Vagina (tissue), 2 donors: Measurements from ENCODE around the gene SMARCAL1. TPM values are rescaled to one million over a fixed set of nuclear protein-coding genes. Genes with fewer than 3 reads are reported as not detected.

Experiments used
- DNase-seq, 2 donors: peaks; one replicate each; pipeline ENCODE4 v3.0.0-alpha.2; 2017; ENCODE audit errors: extremely low spot score in 2 of 2
- H3K27ac ChIP-seq: fragments of 200-600 bp; sonication (generic); one replicate; pipeline ENCODE4 v1.5.1; 2019
- H3K27me3 ChIP-seq: fragments of 200-600 bp; sonication (generic); one replicate; pipeline ENCODE4 v1.5.1; 2019
- H3K36me3 ChIP-seq, 2 donors: fragments of 200-600 bp; sonication (generic); one replicate each; pipeline ENCODE4 v1.5.1; 2017 to 2019
- H3K4me1 ChIP-seq: fragments of 200-600 bp; sonication (generic); one replicate; pipeline ENCODE4 v1.5.1; 2019
- H3K4me3 ChIP-seq, 2 donors: fragments of 200-600 bp; sonication (generic); 1 replicate in 1 of 2; 2 replicates in 1 of 2; pipeline ENCODE4 v1.5.1; 2016 to 2019
- H3K9me3 ChIP-seq: fragments of 200-600 bp; sonication (generic); one replicate; pipeline ENCODE4 v1.5.1; 2019
- CTCF ChIP-seq, 3 experiments: fragments of 450-650 bp in 2 of 3; fragments of 200-600 bp in 1 of 3; sonication (generic) in 1 of 3; IDR thresholded peaks; one replicate each; pipeline ENCODE4 v1.5.1; 2017 to 2019; ENCODE audit warnings: antibody characterized with exemption in 3 of 3, mild to moderate bottlenecking in 2 of 3, moderate library complexity in 2 of 3
- POLR2A ChIP-seq, 2 donors: fragments of 450-650 bp; IDR thresholded peaks; one replicate each; pipeline ENCODE4 v1.6.1; 2017; ENCODE audit warnings: antibody characterized with exemption in 2 of 2, mild to moderate bottlenecking in 2 of 2, moderate library complexity in 2 of 2
- POLR2AphosphoS5 ChIP-seq, 2 donors: sonication (generic); formaldehyde crosslinking; IDR thresholded peaks; one replicate each; pipeline ENCODE4 v1.9.0; 2017; ENCODE audit warnings: antibody characterized with exemption in 2 of 2, mild to moderate bottlenecking in 2 of 2, low read depth in 1 of 2; ENCODE audit not compliant: insufficient read depth in 1 of 2
- intact Hi-C: fragments of 100-400 bp; cut with DNase I; formaldehyde crosslinking; loops from one replicate; pipeline ENCODE4 v1.15.1; 2023
- total RNA-seq: library from RNA; depleted of rRNA; stranded (reverse); fragments of >200 nt; gene quantifications from one replicate; pipeline ENCODE4 v1.2.3, GENCODE V29; 2016

Gene SMARCAL1
- total RNA-seq, 1 donor from 2014 or later, result 36.1 TPM

DNA sequence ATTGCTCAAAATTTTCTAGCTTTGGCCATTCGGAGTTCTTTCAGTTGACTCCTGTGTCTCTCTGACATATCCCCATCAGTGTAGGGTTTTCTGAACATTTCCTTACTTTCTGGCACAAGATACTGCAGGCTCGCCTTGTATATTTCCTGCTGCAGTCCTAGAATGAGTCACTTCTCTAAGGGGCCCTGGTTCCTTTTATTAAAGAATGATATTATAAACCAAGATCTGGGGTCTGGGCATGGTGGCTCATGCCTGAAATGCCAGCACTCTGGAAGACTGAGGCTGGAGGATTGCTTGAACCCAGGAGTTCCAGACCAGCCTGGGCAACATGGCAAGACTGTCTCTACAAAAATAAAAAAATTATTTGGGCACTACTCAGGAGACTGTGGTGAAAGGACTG is 83.4 kb downstream of the SMARCAL1 start:
- peaks cover 0 to 7% of the 10 kb centered on the region in 2 donors for H3K36me3 ChIP-seq
- no peak for DNase-seq
- intact Hi-C loops, result no loop called here

DNA sequence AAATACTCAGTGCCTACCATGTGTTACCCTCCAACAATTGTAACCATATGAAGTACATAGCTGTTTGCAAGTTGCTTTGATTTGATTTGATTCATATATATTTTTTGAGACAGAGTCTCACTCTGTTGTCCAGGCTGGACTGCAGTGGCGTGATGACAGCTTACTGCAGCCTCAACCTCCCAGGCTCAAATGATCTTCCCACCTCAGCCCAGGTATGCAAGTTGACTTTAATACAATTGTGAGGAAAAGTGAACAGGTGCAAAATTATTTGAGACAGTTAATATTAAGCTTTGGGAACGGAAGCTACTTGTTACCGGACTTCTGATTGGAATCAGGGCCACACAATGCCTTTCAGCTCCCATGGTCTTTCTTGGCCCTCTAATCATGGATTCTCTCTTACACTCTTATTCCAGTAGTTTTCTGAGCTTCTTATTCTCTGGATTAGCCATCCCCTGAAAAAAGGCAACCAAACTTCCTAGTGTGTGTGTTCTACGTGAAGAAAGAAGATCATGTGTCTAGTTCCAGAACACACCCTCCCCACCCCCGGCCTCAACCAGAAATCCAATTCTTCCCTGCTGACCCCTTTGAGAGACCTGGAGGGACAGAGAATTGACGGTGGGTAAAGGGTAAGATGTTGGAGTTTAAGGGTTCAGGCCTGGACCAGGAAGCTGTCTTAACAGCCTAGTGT is 85.2 kb downstream of the SMARCAL1 start:
- Histone ChIP-seq H3K36me3 (peaks cover 0 to 26% of the 10 kb centered on the region in 2 donors), H3K4me3 (peak overlapping the region; percentile 52 to 91), H3K27me3 (no peaks in the 10 kb centered on the region), H3K27ac (no peak overlapping the region), H3K9me3 (no peaks in the 10 kb centered on the region), H3K4me1 (peaks cover 44% of the 10 kb centered on the region)
- DNase-seq, result no peak
- intact Hi-C loops, result no loop called here
- TF ChIP-seq POLR2A (IDR thresholded peaks at IDR 0.05) (no peak), CTCF (IDR thresholded peaks at IDR 0.05) (no peak), POLR2AphosphoS5 (IDR thresholded peaks at IDR 0.05; ENCODE audit: insufficient read depth in 1 of 2, low read depth in 1 of 2) (no peak)

More for the DNA sequence above, 83.4 kb downstream of the SMARCAL1 start:
- H3K4me3 ChIP-seq, result no peak overlapping the region
- no peak for TF ChIP-seq CTCF (IDR thresholded peaks at IDR 0.05)
- TF ChIP-seq POLR2AphosphoS5 (IDR thresholded peaks at IDR 0.05; ENCODE audit: insufficient read depth in 1 of 2, low read depth in 1 of 2), result no peak
- TF ChIP-seq POLR2A (IDR thresholded peaks at IDR 0.05), result no peak
- H3K9me3 ChIP-seq, result no peaks in the 10 kb centered on the region
- peaks cover 25% of the 10 kb centered on the region for H3K4me1 ChIP-seq
- H3K27me3 ChIP-seq, result no peaks in the 10 kb centered on the region
- no peak overlapping the region for H3K27ac ChIP-seq

DNA sequence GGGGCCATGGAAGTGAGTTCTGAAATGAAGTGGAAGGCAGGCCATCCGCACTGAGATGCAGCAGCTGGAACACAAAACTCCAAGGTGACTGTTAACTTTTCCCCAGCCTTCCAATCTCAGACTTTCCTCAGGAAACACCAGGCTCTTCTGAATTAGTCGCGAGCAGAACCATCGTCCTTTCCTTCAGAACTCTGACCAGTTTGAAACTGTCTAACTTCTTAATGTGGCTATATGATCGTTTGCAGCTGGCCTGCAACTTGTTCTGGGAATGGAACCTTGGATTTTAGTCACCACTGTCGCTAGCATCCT is 85.7 kb downstream of the SMARCAL1 start:
- Histone ChIP-seq H3K27ac (peak overlapping the region; percentile 86), H3K9me3 (no peaks in the 10 kb centered on the region), H3K4me3 (peak overlapping the region; percentile 52 to 91), H3K4me1 (peaks cover 48% of the 10 kb centered on the region), H3K36me3 (peaks cover 0 to 31% of the 10 kb centered on the region in 2 donors), H3K27me3 (no peaks in the 10 kb centered on the region)
- intact Hi-C loops, result no loop called here
- no peak for DNase-seq
- TF ChIP-seq CTCF (IDR thresholded peaks at IDR 0.05) (no peak), POLR2A (IDR thresholded peaks at IDR 0.05) (no peak), POLR2AphosphoS5 (IDR thresholded peaks at IDR 0.05; ENCODE audit: insufficient read depth in 1 of 2, low read depth in 1 of 2) (no peak)

DNA sequence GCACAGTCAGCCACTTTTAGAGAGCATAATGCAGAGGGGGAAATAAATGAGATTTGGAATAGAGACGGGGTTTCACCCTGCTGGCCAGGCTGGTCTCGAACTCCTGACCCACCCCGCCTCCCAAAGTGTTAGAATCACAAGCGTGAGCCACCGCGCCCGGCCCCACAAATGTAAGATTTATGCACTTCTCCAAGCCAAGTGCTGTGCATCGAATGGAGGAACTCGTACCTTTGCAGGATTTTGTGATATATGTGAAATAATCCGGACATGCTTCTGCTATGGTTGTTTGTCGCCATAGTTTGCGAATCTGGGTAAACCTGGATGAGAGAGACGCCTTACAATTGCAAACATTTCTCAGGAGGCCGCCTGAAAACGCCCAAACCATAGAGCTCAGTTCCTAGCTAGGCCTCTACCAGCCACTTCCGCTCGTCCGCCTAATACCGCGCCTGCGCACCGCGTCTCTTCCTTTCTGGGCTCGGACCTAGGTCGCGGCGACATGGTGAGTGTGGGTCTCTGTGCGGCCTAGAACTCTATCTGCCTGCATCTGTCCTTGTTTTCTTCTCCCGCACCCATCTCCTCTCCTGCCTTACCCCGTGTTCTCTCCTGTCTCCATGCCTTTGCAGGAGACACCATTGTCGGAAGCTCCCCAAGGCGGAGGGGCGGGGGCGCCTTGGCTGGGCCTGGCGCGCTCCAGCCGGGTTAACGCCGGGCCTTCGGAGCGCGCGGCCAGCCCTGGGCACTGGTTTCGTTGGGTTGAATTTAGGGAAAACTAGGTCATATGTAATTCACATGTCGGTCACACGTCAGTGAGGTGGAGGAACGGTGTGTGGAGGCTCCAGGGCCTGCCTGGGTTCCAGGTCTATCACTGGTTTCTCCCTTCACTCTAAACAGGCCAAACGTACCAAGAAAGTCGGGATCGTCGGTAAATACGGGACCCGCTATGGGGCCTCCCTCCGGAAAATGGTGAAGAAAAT is 86.4 kb downstream of the SMARCAL1 start, which contains the start of gene RPL37A:
Gene RPL37A, plus strand, starts transcription at position 466 of the 974 bp plus-strand sequence. Its CDS starts 31 bp downstream, at position 497.
- peaks cover 48% of the 10 kb centered on the region for H3K4me1 ChIP-seq
- TF ChIP-seq POLR2AphosphoS5 (IDR thresholded peaks at IDR 0.05; ENCODE audit: insufficient read depth in 1 of 2, low read depth in 1 of 2) (peak; percentile 94 to 99), POLR2A (IDR thresholded peaks at IDR 0.05) (peak in 1 of 2 donors; percentile 83), CTCF (IDR thresholded peaks at IDR 0.05) (peak in 1 of 3 experiments; percentile 7)
- no peaks in the 10 kb centered on the region for H3K27me3 ChIP-seq
- intact Hi-C loops, result no loop called here
- H3K9me3 ChIP-seq, result no peaks in the 10 kb centered on the region
- peak within 1 kb of the TSS; percentile 52 to 91 for H3K4me3 ChIP-seq
- peak in 1 of 2 donors; percentile 93 for DNase-seq
- peak within 1 kb of the TSS; percentile 86 for H3K27ac ChIP-seq
- H3K36me3 ChIP-seq, result peaks cover 0 to 37% of the 10 kb centered on the region in 2 donors
